HG03135 (cell line): ENCODE measurements around the gene RAET1E.
"Not testable (repeated sequence)": the region's sequence is repeated elsewhere in the genome, so short reads cannot be mapped to it uniquely, and the experiment has no call there.

Source experiments
- ATAC-seq: cut with Tn5 transposase; IDR thresholded peaks from one replicate; pipeline ENCODE4 v1.9.1; 2021; ENCODE audit warnings: mild to moderate bottlenecking, moderate library complexity; ENCODE audit not compliant: unreplicated experiment

The RAET1E gene, protein sequence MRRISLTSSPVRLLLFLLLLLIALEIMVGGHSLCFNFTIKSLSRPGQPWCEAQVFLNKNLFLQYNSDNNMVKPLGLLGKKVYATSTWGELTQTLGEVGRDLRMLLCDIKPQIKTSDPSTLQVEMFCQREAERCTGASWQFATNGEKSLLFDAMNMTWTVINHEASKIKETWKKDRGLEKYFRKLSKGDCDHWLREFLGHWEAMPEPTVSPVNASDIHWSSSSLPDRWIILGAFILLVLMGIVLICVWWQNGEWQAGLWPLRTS

DNA sequence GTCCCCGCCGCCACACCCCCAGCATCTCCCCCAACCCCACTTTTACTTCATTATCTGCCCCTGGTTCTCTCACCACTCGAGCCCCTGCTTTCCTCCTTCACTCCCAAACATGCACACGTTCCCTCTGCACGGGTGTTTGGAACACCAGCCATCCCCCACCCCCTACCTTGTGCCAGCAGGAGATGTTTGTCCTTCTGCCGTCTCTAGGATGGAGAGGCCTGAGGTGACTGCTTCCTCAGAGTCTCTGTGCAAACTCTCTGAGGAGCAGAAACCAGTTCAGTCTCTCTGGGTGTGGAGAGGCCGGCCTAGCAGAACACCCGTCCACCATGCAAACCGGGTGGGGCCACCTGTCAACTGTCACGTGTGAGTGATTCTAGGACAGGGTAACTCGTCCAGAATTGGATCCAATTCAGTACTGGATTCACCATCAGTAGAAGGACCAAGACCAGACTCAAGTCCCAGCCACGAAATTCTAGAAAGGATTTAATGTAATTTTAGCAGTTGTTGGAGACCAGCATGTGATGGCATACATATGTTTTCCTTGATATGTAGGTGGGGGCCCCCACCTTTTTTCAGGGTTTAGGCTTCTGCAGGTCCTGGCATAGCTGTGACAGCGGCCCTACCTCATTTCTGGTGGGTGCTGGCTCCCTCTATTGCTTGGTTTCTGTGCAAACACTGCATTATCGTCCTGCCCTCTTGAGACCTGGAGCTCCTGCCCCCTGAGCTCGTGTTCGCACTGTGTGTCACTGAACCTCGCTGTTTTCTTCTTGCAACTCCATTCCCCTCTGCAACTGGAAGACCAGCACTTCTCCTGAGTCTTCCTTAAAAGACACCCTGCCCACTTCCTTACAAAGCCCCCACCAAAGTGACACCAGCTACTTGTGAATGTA lies at the start of gene RAET1E:
TSS of gene RAET1E (minus strand) at position 259 of the 890 bp plus-strand sequence. CDS start 7,212 bp downstream, outside the sequence.
- no peak for ATAC-seq

DNA sequence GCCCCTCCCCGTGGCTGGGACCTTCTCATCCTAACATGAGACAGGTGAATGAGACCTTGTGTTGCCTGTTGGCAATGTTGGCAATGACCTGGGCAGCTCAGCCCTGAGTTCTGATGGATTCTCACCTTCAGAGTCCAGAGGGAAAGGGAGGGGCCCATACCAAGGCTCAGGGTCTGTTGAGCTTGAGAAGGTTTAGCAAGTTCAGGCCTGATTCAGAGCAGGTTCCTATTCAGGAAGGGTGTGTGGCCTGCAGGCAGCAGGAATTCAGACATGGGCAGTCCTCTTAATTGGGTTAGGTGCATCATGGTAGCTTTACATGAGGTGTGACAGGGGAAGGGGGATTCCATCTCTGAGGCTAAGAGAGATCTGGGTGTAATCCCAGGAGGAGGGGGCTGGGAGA lies 49.6 kb upstream of the RAET1E start:
- ATAC-seq: not testable (repeated sequence)

DNA sequence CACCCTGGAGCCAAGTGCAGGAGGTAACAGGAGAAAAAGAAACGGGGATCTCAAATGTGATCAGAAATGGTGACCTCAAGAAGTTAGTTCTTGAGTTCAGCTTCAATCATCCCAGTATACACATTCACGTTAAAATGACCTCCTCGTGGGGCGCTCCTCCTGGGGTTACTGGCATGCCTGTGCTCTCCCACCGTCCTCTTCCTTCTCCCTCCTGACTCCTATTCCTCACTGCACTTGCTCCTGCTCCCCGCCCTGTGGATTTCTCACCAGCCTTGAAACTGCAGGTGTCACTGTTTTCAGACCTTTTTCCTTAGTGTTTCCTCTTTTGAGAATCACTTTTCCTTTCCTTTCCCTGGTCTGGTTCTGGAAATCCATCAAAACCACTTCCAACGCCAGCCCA lies 48.7 kb upstream of the RAET1E start:
- ATAC-seq: not testable (repeated sequence)

DNA sequence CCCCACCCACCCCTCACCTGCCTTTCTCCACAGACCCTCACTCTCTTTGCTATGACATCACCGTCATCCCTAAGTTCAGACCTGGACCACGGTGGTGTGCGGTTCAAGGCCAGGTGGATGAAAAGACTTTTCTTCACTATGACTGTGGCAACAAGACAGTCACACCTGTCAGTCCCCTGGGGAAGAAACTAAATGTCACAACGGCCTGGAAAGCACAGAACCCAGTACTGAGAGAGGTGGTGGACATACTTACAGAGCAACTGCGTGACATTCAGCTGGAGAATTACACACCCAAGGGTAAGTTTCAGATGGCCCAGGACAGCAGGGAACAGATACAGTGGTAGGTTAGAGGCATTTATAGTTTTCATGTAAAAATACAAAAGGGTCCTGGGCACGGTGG lies 47.4 kb upstream of the RAET1E start:
- not testable (repeated sequence) for ATAC-seq

DNA sequence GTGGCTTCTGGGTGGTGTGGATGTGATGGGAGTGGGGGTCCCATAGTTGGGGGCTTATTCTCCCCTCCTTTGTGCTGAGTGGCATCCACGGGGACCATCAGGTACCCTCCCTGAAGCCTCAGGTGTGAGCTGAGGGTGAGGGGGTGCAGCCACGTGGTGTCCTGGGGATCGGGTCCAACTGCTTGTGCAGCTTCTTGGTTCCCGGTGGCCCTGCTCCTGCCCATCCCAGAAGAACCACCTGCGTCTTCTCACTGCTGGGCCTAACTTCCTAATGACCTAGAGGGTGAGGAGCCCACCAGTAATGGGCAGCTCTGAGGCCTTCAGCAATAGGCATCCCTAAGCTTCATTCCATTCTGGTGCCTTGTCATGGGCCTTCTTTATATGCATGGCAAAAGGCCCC lies 45.4 kb upstream of the RAET1E start:
- not testable (repeated sequence) for ATAC-seq

DNA sequence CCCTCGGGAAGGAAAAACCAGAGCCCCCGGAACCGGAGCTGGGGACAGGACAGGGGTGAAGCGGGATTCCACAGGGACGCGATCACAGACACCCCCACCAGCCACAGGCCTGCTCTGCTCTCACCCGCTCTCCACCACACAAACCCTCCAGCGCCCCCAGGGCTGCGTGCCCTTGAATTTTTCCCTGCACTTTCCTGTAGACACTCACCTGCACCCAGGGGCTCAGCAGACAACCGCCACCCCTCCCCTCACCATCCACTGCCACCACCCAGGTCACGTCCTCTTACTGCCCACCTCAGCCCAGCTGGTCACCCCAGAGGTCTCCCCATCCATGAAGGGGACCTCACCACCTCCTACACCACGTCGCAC lies 44.5 kb upstream of the RAET1E start:
- ATAC-seq: no peak

DNA sequence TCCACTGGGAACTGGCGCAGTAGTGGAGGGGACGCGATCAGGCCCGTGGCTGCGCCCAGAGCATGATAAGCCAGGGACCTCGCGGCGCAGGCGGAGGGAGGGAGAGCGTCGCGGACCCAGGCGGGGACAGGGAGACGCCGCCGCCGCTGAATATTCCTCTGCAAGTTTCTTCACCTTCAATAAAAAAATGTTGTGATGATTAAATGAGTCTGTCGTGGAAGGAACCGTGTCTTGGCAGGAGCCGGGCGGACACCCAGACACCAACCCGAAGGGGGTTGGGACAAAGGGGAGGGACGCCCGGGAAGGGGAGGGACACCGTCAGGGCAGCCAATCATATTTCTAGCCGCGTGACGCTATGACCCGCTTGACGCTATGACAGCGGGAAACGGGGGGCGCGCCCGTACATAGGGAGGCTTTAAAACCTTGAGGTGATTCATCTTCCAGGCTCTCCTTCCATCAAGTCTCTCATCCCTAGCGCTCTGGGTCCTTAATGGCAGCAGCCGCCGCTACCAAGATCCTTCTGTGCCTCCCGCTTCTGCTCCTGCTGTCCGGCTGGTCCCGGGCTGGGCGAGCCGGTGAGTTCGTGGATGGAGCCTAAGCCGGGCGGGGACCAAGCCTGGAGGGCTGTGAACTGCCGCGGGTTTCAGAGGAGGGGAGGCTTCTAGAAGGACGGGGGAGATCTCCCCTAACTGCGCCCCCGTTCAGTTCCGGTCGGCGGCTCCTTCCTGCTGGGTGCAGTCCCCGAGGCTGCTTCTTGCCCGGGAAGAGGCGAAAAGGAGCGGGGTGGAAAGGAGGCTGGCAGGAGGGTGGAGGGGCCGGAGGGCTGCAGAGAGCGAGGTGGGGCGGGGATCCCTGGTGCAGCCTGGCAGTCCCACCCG lies 43.9 kb upstream of the RAET1E start, which contains the start of gene ULBP2:
TSS of gene ULBP2 (plus strand) at position 432 of the 878 bp plus-strand sequence. CDS start at position 491, 59 bp downstream.
- no peak for ATAC-seq

DNA sequence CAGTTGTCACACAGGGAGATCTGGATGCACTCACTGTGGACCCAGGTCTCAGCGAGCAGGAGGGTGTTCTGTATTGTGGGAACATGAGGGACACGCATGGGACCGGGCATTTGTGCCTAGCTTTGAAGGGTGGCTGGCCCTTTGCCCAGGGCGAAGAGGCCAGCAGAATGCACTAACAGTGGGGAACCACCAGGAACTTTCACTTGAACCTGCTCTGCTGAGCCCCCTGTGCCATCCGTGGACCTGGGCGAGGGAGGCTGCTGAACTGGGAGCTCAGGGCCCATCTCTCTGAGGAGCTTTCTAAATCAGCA lies 42.7 kb upstream of the RAET1E start:
- ATAC-seq: no peak

DNA sequence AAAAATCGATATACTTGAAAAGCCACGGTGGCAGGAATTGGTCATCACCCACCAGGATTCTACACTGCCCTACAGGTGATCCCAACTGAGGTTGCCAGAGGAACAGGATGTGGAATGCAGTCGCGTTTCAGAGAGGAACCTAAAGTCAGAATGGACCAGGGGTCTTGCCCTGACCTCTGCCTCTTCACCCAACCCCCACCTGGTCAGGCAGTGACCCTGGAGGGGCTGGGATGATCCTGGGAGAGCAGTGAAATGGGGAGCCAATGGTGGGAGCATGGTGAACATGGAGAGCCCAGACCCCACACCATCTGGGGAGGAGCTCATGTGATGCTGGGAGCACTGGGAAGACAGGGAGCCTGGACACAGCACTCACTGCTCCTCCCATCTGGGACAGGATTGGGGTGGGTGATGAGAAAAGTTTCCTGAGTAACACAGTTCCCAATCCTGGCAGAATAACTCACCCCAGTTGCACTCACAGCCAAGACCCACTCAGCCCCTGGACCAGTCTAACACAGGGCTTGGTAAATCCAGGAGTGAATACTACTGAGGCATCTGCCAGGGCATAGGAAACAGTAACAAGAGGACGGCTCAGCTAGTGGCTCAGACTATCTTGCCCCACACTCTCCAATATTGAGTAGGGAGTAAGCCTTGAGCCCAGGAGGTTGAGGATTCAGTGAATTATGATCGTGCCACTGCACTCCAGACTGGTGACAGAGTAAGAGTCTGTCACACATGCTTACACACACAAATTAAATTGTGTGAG lies 42.2 kb upstream of the RAET1E start:
- ATAC-seq: no peak

DNA sequence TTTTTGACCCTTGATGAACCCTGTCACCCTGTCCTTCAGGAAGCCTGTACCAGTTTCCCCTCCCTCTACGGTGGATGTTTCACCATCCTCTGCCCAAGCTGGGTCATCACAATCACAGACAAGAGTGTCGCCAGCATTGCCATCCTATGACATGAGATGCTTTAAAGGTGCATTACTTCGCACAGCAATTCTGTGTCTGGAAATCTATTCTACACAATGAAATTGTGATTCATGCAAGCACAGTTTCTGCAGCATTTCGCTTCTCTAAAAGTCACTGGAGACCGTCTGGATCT lies 41.4 kb upstream of the RAET1E start:
- ATAC-seq: no peak

DNA sequence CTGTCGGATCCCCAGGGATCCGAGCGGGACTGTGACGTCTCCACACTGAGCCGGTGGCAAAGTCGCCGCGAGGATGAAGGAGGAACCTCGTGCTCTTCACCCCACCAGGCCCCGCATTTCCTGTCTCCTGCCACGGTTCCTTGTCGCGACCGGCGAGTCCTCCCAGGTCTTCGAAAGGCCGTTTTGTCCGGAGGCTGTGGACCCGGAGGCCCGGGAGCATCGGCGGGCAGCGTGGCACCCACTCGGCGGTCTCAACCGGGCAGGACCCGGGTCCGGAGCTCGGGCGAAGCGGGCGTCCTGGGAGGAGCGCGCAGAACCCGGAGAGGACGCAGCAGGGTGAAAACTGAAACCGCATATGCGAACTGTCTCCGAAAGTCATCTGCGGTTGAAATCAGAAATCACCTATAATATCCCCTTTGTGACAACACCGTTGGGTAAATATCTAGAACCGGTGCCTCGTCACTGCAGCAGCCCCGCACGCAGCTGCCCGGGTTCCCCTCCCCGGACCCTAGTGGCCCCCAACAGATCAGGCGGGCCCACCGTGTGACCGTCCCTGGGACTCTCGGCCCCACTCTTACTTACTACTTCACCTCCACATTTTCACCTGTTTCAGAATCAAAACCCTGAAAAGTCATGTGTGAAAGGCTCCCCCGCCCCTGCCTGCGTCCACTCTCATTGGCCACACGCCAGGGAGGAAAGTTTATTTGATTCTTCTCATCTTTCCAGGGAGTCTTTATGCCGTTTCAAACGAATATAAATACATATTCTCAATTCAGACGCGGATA lies 40.9 kb upstream of the RAET1E start:
- ATAC-seq: peak; percentile 77

DNA sequence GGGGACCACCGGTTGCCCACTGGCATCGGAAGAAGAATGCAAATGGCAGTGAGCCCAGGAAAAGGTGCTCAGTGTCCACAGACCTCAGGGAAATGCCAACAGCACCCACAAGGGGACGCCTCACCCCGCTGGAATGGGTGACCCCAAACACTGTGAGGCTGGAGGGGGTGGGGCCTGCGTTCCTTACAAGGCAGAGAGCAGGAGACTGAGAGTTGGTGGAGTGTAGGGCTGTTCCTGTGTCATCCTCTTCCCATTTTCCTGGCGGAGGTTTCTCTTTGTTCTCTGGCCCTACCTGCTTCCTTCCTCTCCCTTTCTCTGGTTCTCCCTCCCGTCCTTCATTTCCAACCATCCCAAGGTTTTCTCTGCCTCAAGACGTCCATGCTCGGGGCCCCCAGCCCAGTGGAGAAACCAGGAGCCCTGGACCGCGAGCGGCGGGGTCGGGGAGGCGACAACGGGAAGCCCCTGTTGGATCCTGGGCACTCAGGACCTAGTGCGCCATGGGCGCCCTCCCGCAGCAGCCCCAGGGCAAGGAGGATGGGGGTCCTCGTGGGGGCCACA lies 40.2 kb upstream of the RAET1E start:
- ATAC-seq: not testable (repeated sequence)

DNA sequence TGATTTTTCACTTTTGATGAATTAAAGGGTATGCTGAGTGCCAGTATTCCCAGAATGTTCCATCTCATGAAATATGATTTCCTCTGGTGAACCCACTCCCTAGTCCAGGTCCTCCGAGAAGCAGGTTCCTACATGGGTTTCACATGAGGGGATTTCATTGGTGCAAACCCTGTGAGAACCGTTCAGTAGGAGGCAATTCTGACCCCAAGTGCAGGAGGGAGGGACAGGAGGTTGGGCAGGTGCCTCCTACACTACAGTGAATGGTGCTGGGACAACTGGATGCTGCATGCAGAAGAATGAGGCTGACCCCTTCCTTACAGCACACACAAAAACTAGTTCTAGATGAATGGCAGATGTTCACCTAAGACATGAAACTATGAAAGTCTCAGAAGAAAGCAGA lies 38.8 kb upstream of the RAET1E start:
- ATAC-seq: no peak

DNA sequence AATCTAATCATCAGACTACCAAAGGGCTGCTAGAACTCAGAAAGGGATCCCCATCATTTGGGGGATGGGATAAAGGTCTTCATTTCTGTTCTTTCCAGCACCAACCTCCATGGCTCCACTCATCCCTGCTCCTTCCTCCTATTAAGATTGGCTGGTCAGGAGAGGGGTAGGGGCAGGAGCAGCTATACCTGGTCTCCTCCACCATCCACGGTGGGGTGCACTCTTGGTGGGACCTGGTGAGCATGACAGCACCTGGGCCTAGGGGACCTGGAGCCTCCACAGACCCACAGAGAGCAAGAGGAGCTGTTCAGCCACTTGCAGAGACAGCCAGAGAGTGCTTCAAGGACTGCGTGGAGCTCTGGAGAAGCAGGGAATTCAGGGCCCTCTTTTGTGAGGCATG lies 37.8 kb upstream of the RAET1E start:
- ATAC-seq: no peak

DNA sequence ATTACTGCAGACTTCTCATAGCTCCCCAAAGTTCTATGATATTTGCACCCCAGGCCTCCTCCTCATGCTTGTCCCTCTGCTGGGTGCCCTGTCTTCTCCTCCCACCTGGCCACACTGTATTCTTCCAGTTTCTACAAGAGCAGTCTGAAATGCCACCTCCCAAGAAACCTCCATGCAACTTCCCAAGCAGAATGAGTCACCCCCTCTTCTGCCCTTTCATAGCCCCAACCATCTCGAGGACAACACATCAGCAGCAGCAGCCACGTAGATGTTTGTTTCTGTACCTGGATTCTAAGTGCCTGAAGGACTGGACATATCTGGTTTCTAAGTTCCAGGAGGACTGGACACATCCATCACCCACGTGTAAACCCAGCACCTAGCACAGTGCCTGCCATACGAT lies 37.3 kb upstream of the RAET1E start:
- ATAC-seq: no peak

DNA sequence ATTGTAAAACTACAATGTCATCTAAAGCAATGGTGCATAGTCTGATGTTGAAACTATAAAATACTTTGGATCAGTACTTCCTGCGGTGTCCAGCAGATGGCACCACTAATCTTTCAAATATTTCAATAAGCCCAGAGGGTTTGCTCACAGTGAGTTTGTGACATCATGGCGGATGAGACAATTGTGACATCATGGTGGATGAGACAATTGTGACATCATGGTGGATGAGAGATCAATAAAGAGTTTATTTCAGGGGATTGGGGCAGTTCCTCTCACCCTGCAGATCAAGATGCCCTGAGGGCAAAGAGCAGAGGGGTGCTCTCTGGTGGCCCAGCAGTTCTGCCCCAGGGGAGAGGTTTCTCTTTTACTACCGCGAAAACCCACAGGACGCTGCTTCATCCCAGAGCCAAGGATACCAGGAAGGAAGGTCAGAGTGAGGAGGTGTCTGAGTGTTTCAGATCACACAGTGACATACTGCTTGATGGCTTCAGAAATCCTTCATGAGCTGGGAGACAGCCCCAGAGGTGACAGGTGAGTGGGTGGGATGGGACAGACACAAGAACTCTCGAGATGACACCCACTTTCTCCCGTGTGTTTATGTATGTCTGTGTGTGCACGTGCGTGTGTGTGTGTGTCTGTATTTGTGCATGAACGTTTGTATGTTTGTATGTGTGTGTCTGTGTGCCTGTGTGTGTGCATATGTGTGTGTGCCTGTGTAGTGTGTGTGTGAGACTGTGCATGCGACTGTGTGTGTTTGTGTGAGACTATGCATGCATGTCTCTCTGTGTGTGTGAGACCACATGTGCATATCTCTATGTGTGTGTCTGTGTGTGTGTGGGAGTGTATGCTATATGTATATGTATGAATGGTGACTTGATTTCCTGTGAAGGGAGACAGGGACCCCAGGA lies 36.6 kb upstream of the RAET1E start:
- ATAC-seq: no peak

DNA sequence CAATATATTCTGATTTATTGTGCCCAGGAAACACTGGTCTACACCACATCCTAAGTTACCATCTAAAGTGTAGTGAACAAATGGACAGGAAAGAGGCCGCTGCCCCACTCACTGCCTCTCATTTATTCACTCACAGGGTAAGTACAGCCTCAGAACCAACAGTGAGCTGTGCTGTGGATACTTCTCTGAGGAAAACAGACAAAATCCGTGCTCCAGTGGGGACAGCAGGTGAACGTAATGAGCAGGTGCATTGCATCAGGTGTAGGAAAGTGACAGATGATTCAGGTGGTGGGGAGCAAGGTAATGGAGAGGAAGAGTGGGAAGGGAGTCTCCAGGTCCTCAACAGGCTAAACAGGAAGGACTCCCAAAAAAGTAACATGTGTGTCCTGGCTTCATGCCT lies 35.5 kb upstream of the RAET1E start:
- ATAC-seq: no peak

DNA sequence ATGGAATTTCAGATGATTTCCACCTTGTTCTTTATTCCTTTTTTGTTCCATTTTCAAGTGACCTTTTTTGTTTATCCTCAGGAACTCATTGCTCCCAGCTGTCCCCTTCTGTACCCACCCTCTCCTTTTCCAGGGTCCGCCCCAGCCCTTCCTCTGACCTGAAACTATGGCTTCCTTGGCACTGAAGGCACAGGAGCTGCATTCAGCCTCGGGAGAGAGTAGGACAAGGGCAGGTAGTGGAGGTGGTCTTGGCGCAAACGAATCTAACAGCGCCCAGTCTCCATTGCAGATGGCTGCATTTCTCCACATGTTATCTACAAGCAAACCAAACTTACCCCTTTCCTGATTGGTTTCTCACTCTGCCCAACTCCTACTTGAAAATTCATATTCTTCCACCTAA lies 35.1 kb upstream of the RAET1E start:
- ATAC-seq: no peak

DNA sequence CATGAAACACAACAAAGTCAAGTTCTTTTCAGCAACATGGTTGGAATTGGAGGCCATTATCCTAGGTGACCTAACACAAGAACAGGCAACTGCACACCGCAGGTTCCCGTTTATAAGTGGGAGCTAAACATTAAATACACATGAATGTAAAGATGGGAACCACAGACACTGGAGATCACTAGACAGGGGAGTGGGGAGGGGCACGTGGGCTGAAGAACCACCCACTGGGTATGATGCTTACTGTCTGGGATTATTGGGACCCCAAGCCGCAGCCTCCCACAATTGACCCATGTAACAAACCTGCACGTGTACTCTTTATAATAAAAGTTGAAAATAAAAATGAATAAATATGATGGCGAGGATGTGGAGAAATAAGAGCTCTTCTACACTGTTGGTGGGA lies 33.6 kb upstream of the RAET1E start:
- no peak for ATAC-seq
